ENCODE measurements around the gene NDUFS6.
"Not testable (repeated sequence)": the region's sequence is repeated elsewhere in the genome, so short reads cannot be mapped to it uniquely, and the experiment has no call there.

NDUFS6 gene

DNA sequence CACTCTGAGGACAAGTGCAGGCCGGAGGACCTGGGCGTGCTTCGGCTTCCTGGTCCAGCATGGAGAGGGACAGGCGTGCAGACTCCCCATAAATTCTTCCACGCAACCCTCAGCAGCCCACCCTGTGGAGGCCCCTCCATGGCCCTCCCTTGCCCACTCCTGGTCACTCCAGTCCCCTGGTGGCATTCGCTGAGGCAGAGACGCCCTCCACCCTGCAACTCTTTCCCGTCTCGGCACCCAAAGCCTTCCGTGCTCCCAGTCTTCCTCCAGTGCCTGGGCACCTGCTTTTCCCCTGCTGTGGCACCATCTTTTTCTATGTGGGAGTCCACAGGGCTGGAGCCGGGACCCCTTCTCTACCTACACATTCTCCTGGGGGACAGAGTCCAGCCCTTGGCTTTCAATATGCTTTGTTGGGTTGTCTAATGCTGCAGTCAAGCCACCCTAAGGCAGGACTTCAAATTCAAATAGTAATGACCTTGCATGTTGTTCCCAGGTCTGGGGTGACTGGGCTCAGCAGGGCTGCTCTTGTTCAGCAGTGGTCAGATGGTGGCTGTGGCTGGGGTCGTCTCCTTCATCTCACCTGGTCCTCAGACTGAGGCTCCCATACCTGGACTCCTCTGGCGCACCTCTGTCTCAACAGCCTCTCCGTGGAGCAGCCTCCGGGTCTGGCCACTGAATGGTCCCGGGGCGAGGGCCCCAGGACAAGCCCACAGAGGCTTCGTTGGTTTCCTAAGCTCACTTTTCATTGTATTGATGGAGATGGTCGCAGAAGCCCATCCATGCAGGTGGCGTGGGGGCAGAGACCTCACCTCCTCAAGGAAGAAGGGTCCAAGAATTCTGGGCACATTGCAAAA lies 16.8 kb upstream of the NDUFS6 start:
- no peak for DNase-seq

DNA sequence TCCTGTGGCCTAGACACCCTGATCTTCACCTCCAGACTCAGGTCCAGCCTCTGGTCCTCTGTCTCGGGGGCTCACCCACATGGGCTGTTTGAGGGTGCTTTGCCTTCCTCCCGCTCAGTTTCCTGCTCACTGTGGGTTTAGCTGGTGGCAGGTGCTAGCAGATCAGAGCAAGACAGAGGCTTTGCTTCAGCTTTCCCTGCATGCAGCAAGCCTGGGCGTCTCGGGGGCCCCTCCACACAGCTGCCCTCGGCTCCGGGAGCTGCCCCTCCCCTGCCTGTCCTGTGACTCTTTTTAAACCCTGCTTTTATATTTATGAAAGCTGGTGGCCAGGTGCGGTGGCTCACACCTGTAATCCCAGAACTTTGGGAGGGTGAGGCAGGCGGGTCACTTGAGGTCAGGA lies 16.1 kb upstream of the NDUFS6 start:
- DNase-seq: no peak

DNA sequence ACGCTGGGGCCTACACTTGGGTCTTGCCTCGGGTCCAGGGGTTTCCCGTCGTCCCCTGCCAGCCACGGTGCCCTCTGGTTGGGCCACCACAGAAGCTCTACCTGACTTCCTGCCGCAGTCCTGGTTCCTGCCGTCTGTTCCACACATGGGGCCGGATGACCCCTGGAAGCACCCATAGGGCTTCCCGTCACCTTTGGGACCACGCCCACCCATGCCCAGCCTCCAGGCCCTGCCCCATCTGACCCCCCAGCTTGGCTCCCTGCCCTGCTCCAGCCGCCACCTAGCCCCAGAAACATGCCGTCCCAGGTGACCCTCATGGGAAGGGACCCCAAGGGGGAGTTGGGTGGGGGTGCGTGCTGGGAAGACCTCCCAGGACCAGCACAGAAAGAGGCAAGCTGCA lies 15.2 kb upstream of the NDUFS6 start:
- DNase-seq: no peak

DNA sequence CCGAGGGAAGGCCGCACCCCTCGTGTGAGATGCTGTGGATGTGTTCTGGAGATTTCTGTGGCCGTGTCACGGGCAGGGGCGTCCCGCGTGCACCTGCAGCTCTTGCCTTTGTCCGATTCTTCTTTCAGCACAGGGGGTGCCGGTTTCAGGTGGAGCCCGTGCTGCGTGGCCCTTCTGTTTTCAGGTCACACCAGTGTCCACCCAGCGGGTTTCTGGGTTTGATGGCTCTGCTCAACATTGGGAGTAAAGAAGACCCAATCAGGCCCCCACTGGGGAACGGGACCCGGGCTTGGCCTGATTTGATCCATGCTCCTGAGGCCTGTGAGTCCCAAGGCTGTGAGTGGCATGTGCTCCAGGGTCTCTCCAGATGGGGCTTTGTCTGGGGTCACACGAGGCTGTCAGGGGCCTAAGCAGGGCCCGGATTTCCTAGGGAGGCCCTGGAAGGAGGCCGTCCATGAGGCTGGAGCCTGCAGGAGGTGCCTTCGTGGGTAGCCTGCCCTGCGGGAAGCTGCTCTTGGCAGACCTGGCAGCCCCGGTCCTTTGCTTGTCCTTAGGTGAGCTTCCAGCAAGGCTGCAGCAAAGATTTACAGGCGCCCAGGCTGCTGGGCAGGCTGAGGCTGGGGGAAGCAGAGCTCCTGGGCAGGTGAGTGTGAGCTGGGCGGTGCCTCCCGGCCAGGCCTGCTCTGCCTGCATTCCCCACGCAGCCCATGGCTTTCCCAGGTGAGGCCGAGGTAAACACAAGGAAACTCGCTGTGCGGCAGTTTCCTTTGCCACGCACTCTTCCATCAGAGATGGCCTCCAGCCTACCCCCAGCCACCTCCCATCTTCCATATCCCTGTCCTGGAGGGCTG lies 14.4 kb upstream of the NDUFS6 start:
- no peak for DNase-seq

DNA sequence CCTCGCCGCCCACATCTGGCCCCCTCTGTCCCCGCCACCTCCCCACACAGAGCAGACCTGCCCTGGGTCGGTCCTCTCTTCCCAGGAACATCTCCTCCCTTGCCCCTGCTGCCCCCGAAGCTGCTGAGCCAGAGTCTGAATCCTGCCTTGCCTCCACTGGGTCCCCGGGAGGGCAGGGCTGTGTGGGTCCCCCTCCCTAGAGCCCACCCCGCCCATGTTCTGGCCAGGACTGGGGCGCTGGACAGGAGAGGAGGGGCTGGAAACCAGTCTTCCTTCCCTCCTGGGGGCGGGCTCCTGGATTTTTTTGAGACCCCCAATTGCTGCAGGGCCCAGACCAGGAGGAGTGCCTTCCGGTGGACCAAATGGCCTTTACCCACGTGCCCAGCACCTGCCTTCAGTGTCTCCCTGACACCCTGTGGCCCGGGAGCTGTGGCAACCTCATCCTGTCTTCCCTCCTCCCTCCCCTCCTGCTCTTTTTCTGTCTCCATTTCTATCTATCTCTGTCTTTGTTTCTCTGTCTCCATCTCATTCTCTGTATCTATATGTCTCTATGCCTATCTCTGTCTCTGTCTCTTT lies 13.6 kb upstream of the NDUFS6 start:
- DNase-seq: no peak

DNA sequence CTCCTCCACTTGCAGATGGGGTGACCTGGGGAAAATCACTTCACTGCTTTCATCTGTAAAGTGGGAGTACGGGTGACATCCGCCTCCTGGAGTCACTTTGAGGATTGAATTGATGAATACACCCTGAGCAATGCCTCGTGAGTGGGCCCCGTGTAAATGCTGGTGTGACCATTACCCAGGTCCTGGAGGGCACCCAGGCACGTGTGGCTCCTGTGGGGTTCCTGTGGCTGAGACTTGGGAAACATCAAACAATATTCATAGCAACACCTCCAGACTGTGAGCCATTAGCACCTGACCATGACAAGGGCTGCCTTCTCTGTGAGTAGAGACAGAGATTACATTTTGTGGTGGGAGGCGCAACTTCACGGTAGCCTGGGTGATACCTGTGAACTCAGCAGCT lies 13.0 kb upstream of the NDUFS6 start:
- DNase-seq: no peak

DNA sequence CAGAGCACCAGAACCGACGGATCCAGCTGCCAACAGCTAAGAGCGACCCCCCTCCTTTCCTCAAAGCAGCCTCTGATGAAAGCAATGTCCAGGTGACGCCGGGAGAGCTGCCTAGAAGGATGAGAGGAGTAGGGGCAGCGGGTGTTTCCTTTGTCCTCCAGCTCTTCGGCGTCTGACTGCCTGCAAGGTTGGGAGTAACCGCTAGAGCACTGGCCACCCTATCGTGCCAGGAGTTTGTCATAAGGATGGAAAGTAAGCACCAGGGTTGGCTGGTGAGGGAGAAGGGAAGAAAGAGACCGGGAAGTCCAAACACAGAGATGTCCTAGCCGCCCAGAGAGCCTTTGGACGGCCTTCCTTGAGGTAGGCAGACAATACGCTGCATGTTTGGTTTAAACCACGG lies 12.4 kb upstream of the NDUFS6 start:
- no peak for DNase-seq

DNA sequence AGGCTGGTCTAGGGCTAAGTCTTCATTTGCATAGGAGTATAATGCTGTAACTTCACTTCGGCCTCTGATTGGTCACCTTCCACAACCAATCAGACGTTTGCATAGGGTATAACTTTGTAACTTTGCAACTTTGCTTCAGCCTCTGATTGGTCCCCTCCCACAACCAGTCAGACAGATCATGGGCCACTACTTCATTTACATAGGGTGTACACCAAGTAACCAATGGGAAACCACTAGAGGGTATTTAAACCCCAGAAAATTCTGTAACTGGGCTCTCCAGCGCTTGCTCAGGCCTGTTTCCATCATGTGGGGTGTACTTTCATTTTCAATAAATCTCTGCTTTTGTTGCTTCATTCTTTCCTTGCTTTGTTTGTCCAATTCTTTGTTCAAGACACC lies 11.8 kb upstream of the NDUFS6 start:
- not testable (repeated sequence) for DNase-seq

DNA sequence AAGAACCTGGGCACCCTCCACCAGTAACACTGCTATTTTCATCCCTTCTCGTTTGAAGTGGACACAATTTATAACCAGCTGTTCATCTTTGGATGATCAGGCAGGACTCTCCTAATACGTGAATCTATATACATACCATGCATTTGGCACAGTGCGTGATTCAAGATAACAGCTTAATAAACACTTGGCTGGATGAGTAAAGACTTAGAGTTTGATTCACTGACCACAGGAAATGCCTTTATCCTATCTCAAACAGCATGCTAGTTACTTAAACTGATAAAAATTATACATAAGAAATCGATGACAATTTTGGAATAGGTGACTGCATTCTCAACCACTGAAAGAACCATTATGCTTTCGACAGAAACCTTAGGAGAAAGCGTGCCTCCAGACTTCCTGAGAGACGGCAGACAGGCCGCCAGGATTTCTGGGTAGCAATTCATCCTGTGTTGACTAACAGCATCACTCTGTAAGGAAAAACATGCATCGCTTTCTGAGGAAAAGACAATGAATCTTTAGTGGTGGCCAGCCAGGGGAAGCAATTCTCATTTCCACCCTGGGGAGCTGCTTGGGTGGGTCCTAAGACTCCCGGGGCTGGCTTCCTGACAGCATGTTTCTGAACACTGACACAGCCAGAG lies 11.3 kb upstream of the NDUFS6 start:
- no peak for DNase-seq

DNA sequence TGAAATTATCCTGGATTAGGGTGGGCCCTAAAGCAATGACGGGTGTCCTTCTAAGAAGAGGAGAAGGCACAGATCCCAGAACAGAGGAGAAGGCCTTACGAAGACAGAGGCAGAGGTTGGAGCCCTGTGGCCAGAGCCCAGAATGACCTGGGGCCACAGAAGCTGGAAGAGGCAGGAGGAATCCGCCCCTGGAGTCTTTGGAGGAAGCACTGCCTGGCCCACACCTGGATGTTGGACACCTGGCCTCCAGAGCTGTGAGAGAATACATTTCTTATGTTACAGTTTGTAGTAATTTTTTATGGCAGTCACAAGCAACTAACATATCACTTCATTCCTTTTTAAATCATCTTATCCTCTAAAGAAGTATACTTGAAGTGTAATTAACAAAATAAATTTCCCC lies 10.0 kb upstream of the NDUFS6 start:
- DNase-seq: no peak

DNA sequence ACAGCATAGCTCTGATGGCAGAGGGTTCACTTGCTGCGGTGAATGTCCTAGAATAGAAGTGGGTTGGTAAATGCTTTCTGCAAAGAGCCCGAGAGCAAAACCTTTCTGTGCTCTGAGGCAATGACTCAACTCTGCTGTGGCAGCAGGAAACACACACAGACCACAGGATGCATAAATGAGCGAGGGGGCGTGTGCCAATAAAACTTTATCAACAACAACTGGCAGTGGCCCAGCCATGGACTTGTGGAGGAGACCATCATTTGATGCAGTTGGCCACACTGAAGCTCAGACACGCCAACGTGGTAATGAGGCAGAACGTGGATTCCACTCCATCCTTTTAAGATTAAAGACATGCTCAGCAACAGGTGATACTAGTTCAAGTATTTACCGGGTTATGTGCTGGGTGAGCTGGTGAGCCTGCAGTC lies 8.4 kb upstream of the NDUFS6 start:
- DNase-seq: no peak

DNA sequence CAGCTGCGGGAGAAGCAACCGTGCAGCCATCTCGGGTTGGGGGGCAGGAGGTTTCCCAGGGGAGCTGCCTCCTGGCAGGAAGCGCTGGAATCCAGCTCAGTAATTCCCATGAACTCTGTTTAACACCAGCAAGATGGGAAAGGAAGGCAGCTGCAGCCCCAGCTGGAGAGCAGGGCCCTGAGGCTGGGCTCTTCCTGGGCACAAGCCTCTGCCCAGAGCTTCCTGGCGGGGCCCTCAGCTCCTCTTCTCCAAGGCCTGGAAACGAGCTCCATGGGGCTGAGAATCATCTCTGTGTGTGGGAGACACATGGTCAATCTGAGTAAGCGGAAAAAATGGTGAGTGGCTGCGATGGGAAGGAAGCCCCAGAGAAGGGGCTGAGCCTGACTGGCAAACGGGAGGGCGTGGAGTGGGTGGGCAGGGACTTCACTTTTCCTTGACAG lies 7.9 kb upstream of the NDUFS6 start:
- DNase-seq: no peak

DNA sequence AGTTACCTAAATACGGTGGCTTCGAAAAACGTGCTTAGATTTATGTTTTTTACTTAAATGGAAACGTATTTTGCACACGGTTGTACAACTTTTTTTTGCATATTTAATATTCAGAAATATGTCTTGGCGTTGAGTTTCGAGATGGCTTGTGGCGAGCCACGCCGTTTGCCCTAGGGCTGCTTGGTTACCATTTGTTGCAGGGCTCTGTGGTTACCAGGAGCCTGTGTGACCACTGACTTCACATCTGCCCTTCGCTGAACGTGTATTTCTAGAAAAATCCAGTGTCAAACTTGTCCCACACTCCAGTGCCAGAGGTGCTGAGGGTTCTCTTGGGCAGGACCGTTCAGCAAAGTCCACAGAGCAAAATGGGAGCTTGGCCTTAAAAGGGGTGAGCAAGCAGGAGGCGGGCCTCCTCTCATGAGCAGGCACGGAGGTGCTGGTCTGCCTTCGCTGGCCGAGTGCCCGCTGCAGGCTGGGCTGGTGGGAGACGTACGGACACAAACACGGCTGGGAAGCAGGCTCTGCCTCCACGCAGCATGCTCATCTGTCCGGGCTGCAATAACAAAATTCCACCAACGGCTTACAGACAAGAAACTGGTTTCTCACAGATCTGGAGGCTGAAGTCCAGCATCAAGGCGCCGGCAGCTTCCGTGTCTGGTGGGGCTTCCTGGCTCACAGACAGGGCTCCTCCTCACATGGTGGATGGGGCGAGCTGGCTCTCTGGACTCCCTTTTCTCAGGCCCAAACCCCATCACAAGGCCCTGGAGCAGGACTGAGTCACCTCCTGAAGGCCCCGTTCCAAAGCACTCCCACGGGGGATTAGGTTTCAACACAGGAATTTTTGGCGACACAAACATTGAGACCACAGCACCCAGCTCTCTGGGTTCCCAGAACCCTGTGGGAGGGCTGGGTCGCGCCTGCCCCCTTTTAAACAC lies 7.0 kb upstream of the NDUFS6 start:
- DNase-seq: no peak

DNA sequence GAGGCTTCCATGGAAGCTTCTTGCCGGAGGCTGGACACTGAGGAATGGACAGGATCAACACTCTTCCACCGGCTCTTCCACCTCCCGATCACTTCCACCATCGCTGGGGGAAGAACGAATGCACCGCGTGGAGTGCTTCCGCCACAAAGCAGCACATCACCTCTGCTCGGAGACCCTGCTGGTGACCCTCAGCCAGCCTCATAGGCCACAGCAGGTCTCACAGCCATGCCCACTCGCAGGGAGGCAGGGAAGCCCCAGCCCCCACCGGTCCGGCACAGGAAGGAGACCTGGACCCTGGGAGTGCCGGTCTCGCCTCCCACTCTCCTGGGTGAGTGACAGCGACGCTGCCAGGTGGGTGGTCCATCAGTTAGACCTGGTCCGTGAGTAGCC lies 6.3 kb upstream of the NDUFS6 start:
- no peak for DNase-seq

DNA sequence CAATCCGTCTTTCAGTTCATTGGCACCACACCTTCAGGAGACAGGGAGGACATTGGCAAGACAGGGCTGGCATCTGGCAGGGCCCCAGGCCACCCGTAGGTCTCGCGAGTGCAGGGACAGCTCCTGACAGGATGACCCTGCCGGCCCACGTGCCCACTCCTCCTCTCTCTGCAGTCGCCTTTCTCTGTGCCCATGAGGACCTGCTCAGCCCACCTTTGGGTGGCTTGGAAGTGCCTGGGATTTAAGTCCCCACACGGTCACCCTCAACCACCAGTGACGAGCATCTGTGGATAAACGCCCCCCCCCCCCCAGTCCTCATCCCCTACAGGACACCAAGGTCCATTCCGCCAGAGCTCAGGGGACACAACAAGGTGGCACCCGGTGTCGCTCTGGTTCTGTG lies 5.7 kb upstream of the NDUFS6 start:
- no peak for DNase-seq

DNA sequence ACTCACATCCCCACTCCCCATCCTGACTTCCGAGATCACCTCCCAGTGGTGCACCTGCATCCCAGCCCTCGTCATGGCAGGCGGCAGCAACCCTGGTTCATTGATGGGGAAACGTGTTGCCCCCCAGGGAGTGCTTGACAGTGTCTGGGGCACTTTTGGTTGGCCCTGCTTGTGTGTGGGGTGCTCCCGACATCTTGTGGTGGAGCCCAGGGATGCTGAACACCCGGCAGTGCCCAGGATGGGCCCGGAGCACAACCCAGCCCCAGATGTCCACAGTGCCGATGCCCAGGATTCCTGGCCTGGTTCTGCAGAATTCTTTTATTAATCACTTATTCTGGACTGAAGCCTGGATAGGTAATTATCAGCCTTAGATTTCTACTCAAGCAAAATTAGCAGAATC lies 5.3 kb upstream of the NDUFS6 start:
- no peak for DNase-seq

DNA sequence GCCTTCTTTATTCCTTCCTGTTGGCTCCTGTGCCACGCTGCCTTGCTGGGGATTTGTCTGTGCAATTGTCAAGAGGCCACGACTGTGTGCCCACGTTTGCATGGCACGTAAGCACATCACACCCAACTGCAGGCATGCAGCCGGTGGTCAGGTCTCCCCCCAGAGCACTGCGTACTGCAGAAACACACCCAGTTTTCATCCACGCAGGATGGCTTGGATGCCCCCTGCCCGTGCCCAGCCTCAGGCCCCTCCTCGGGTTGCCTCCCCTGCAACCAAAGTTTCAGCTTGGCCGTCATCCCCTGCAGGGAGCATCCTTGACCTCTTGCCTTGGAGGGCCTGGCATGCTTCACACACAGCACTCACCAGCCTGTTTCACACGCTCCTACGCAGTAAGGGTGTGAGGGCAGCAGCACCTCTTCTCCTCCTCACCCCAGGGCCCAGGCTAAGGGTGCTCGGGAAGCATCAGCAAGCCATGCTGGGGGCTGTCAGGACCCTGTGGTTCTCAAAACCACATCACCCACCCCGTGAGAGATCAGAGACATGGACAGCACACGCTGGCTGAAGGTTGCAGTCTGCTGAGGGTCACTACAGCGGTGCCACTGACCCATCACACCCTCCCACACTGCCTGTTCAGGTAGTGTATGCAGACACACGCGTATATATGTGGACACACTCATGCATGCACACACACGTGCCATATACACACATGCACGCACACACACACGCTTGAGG lies 4.7 kb upstream of the NDUFS6 start:
- no peak for DNase-seq

DNA sequence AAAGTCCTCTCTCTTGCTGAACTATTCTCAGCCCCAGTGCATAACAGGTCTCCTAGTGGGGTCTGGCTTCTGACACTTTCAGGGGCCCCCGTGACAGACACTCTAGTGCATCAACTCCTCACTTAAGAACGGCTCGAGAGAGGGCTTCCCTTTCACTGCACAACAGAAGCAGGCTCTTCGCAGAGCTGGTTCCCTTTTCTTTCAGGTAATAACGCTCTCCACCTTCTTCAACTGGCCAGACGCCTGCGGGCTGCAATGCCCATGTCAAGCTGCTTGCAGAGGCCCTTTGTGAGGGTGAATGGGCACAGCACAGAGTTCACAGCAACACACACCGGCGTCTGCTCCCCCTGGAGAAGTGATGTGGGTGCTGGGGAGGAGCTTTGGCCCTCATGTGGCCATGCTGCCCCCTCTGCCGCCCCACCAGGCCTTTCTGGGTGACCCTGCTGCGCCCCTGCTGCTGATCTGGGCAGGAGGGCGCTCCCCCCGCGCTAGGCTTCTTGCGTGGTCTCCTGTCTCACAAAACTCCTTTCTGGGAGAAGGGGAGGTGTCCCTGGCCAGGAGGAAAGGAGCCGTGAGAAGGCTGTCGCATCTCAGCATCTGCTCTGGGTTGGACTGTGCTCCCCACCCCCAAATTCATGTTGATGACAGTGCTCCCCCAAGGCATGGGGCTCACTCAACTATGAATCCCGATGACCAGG lies 4.0 kb upstream of the NDUFS6 start:
- no peak for DNase-seq

DNA sequence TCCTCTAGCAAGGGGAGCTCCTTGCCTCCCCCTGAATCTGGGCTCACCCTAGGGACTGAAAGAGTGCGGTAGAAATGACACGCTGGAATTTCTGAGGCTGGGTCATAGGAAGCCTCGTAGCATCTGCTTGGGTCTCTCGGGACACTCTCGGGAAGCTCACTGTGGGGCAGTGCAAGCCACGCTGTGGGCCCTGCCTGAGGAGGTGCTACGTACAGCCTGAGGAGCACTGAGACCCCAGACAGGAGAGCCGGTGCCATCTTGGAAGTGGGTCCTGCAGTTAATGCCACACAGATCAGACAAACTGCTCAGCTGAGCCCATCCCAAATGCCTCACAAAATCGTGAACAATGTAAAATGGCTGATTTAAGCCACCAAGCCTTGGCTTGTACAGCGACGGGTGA lies 3.4 kb upstream of the NDUFS6 start:
- DNase-seq: no peak

DNA sequence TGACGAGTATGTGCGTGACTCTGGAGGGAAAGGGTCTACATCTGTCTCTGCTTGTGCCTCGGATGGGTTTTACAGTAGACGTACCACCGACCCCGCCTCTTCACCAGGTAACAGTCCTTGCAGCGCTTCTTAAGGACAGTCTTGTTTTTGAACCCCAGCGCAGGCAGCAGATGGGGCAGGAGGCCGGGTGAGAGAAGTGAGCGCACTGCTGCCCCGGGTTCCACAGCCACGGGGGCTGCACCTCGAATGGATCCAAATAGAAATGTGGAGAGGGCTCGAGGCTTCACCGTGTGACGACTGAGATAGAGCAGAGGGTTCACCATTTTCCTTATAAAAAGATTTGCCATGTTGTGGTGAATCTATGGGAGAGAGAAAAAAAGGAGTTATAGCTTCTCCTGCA lies 2.6 kb upstream of the NDUFS6 start:
- not testable (repeated sequence) for DNase-seq

DNA sequence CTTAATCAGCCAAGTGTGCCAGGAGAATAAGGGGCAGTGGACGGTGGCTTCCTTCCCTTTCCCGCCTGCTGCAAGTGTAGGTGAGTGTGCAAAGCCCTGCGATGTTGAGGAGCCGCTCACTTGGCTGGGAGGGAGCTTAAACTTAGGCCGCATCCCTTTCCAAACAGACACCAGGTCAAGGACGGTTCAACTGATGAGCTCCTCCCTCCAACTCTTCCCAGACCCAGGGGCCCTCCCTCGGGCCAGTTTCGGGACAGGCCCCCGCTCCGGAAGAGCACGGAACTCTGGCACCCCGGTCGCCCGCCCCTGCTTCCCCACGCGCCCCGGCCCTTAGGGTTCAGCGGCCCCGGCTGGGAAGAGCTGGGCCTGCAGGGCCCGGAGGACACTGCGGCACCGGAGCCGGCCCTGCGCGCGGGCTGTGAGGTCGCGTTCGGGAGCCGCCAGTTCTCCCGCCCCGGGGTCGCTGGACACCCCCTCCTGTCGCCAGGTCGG lies 2.1 kb upstream of the NDUFS6 start:
- DNase-seq: no peak
